ENCODE results near the gene LRRC9.

DNA sequence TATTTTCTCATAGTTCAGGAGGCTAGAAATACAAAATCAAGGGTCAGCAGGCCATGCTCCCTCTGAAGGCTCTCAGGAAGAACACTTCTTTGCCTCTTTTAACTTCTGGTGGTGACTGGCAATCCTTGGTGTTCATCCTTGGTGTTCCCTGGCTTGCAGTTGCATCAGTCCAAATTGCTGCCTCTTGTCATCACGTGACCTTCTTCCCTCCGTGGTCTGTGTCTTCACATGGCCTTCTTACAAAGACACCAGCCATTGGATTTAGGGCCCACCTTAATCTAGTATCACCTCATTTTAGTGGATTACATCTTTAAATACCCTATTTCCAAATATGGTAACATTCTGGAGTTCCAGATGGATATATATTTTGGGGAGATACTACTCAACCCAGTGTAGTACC lies 7.5 kb upstream of the LRRC9 start:
- TF ChIP-seq POLR2AphosphoS5 (IDR thresholded peaks at IDR 0.05) (no peak), POLR2A (IDR thresholded peaks at IDR 0.05) (no peak)

Data from gastroesophageal sphincter (tissue), 2 donors.